Lower leg skin (tissue), 4 donors: Measurements from ENCODE around the gene PFKFB4. TPM values are rescaled to one million over a fixed set of nuclear protein-coding genes. Genes with fewer than 3 reads are reported as not detected.
"Not testable (repeated sequence)": the region's sequence is repeated elsewhere in the genome, so short reads cannot be mapped to it uniquely, and the experiment has no call there.

Experiments
- DNase-seq, 2 donors: peaks; one replicate each; pipeline ENCODE4 v3.0.0-alpha.2; 2019; ENCODE audit warnings: low spot score in 2 of 2
- H3K4me3 ChIP-seq: fragments of 200-600 bp; sonication (generic); 2 replicates; pipeline ENCODE4 v1.5.1; 2017; ENCODE audit warnings: mild to moderate bottlenecking, low read depth; ENCODE audit not compliant: poor library complexity, severe bottlenecking
- POLR2A ChIP-seq, 2 donors: fragments of 450-650 bp; IDR thresholded peaks; one replicate each; pipeline ENCODE4 v1.6.1; 2016 to 2017; ENCODE audit warnings: antibody characterized with exemption in 2 of 2, mild to moderate bottlenecking in 1 of 2, moderate library complexity in 1 of 2
- WGBS, 2 donors: methylation state at CpG; one replicate each; pipeline ENCODE4 v1.1.5; 2018; 5-methylcytosine and 5-hydroxymethylcytosine counted together
- intact Hi-C: fragments of 100-400 bp; cut with DNase I; formaldehyde crosslinking; loops from one replicate; pipeline ENCODE4 v1.15.0; 2023; ENCODE audit warnings: low total_unique reads
- total RNA-seq, 4 donors: library from RNA; depleted of rRNA; stranded (reverse); fragments of >200 nt; gene quantifications; one replicate each; pipeline ENCODE4 v1.1.0, GENCODE V29; 2016
- TF ChIP-seq, protein P1 (sequence below), 3 donors: fragments of 450-650 bp; IDR thresholded peaks; one replicate each; pipeline ENCODE4 v1.5.1; 2016; ENCODE audit warnings: antibody characterized with exemption in 3 of 3, mild to moderate bottlenecking in 3 of 3, moderate library complexity in 2 of 3

PFKFB4 gene
- total RNA-seq, 4 donors from 2014 or later: 3.7 to 8.8 (median 6.4) TPM

DNA sequence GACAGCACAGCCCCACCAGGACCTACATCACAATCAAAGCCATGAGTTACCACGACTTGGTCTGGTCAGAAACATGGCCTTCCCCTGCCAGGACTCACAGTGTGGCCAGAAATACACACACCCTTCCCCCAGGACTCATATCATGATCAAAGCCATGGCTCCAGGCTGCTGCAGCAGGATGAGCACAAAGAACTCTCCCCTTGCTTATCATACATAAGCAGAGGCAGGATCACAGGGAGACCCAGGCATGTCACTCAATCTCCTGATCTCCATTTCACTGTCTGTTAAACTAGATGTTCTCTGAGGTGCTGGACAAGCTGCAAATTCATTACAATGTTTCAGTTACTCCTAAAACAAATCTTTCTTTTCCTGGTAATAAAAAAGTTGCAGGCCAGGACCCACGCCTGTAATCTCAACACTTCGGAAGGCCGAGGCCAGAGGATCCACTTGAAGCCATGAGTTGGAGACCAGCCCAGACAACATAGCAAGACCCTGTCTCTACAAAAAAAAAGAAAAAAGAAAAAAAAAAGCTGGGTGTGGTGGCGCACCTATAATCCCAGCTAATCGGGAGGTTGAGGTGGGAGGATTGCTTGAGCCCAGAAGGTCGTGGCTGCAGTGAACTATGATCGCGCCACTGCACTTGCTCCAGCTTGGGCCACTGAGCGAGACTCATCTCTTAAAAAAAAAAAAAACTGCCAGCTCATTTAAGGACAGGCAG lies 1.2 kb downstream of the PFKFB4 start:
- no peak for TF ChIP-seq POLR2A (IDR thresholded peaks at IDR 0.05)
- TF ChIP-seq, protein P1, sequence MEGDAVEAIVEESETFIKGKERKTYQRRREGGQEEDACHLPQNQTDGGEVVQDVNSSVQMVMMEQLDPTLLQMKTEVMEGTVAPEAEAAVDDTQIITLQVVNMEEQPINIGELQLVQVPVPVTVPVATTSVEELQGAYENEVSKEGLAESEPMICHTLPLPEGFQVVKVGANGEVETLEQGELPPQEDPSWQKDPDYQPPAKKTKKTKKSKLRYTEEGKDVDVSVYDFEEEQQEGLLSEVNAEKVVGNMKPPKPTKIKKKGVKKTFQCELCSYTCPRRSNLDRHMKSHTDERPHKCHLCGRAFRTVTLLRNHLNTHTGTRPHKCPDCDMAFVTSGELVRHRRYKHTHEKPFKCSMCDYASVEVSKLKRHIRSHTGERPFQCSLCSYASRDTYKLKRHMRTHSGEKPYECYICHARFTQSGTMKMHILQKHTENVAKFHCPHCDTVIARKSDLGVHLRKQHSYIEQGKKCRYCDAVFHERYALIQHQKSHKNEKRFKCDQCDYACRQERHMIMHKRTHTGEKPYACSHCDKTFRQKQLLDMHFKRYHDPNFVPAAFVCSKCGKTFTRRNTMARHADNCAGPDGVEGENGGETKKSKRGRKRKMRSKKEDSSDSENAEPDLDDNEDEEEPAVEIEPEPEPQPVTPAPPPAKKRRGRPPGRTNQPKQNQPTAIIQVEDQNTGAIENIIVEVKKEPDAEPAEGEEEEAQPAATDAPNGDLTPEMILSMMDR (IDR thresholded peaks at IDR 0.05): no peak
- intact Hi-C loops: loop anchor here (10.0 kb wide), 2 partner anchors 111 to 281 kb away; partner anchors contain the start of genes ATRIP, CCDC51 and TMA7
- no peak overlapping the region for H3K4me3 ChIP-seq
- DNase-seq: no peak
- 89 to 94% methylated on average over 10 of the region's 10 CpGs for WGBS, 2 donors

DNA sequence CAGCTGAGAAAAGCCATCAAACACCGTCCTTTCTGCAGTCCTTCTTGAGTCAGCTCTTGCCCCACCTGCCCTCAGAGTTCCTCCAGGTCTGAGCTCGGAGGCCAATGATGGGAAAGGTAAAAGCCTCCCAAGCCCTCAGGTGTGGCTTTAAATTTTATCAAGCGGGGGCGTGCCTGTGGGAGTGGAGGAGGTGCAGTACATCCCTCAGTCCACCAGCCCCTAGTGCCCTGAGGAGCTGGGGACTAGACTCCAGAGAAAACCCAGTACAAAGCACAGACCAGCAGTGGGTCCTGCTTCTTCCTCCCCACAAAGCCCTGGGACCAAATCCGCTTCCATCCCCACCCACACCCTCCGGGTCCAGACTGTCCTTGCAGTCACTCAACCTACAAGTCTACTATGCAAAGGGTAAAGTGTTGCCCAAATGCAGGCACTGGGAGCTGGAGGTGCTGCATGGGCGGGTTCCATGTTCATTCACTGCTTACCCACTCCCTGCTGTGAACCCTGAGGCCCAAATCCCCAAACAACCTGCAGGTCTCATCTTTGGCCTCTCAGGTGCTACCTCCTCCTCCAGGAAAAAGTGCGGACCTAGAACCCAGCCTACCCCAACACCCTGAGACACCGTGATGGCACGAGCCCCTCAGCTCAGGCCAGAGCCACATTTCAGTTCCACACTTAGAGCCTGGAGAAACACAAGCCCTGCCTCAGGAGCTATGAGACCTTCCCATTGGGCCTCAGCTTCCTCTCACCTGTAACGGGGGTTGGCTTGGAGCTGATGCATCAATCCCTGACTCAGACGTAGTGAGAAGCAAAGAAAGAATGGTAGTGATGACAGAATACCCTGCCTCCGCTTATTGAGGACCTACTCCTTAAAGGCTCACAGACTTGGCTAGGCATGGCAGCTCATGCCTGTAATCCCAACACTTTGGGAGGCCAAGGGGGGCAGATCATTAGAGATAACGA lies 2.4 kb downstream of the PFKFB4 start:
- intact Hi-C loops: loop anchor here (10.0 kb wide), 2 partner anchors 109 to 279 kb away; partner anchors contain the start of genes ATRIP, CCDC51 and TMA7
- DNase-seq: no peak
- TF ChIP-seq, protein P1 (IDR thresholded peaks at IDR 0.05): no peak
- TF ChIP-seq POLR2A (IDR thresholded peaks at IDR 0.05): no peak
- no peak overlapping the region for H3K4me3 ChIP-seq
- 80 to 87% methylated on average over 14 of the region's 14 CpGs for WGBS, 2 donors

DNA sequence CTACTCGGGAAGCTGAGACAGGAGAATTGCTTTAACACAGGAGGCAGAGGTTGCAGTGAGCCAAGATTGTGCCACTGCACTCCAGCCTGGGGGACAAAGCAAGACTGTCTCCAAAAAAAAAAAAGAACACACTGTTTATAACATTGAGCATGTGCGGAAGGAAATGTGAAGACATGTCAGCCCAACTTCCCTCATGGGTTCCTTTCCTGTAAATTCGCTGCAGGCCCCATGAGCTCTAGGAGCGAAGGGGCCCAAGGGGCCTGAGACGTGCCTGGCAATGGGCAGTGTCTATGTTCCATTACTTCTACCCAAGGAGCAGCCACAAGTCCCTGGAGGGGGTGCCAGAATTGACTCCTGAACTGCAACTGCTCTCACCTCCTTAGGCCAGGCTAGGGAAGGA lies 3.2 kb downstream of the PFKFB4 start:
- TF ChIP-seq, protein P1 (IDR thresholded peaks at IDR 0.05): no peak
- no peak for TF ChIP-seq POLR2A (IDR thresholded peaks at IDR 0.05)
- H3K4me3 ChIP-seq: no peak overlapping the region
- intact Hi-C loops: loop anchor here (10.0 kb wide), 2 partner anchors 109 to 279 kb away; partner anchors contain the start of genes ATRIP, CCDC51 and TMA7
- no peak for DNase-seq
- WGBS, 2 donors: 87 to 93% methylated on average over 5 of the region's 5 CpGs

DNA sequence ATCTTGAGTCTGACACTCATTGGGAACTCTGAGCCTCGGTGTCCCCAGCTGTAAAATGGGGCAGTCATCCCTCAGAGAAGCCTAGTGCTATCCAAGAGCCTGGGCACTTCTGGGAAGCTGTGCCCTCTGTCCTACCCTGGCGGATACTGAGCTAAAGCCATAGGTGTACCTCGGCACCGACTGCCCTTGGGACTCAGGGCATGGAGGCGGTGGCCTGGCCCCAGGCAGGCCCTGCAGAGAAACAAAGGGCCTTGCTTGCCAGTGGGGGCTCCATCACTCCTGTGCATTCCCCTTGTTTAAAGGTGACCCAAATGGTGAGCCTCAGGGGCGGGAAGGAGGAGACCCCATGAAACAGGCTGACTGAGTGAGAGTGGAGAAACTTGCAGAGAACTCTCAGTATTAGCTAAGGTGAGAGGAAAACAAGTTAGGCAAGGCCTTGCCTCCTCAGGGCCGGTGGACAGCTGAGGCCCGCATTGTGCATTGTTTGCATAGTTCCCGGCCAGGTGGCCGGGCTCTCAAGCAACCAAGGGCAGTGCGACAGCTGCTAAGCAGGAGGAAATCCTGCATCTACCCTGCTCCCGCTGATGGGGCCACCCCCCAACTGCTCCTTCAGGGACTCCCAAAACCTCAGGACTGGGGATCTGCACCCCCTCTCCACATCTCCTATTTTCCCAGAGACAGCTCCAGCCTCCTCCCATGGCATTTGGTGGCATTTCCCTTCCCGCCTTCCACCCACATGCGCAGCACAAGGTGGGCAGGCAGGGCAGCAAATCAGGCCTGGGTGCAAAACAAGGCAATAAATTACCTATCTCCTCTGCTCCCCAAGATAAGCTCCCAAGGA lies 4.3 kb downstream of the PFKFB4 start:
- intact Hi-C loops: loop anchor here (10.0 kb wide), 2 partner anchors 108 to 278 kb away; partner anchors contain the start of genes ATRIP, CCDC51 and TMA7
- 86 to 87% methylated on average over 13 to 14 of the region's 14 CpGs for WGBS, 2 donors
- H3K4me3 ChIP-seq: no peak overlapping the region
- TF ChIP-seq, protein P1 (IDR thresholded peaks at IDR 0.05): no peak
- TF ChIP-seq POLR2A (IDR thresholded peaks at IDR 0.05): no peak
- DNase-seq: no peak

DNA sequence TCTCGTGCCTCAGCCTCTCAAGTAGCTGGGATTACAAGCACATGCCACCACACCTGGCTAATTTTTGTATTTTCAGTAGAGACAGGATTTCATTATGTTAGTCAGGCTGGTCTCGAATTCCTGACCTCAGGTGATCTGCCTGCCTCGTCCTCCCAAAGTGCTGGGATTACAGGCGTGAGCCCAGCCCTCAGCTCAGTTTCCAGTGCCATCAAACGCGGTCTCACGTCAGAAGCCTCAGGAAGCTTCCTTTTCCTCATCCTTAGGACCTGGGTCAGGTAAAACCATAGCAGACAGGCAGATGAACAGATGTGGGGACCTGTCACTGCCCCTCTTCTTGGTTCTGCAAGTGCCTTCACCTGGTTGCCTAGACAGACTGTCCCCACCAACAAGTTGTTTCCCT lies 5.0 kb downstream of the PFKFB4 start:
- WGBS, 2 donors: 89 to 92% methylated on average over 7 of the region's 7 CpGs
- not testable (repeated sequence) for H3K4me3 ChIP-seq, DNase-seq
- intact Hi-C loops: loop anchor here (10.0 kb wide), 2 partner anchors 107 to 277 kb away; partner anchors contain the start of genes ATRIP, CCDC51 and TMA7
